ENCODE measurements around the gene ZNF132.

The ZNF132 gene

DNA sequence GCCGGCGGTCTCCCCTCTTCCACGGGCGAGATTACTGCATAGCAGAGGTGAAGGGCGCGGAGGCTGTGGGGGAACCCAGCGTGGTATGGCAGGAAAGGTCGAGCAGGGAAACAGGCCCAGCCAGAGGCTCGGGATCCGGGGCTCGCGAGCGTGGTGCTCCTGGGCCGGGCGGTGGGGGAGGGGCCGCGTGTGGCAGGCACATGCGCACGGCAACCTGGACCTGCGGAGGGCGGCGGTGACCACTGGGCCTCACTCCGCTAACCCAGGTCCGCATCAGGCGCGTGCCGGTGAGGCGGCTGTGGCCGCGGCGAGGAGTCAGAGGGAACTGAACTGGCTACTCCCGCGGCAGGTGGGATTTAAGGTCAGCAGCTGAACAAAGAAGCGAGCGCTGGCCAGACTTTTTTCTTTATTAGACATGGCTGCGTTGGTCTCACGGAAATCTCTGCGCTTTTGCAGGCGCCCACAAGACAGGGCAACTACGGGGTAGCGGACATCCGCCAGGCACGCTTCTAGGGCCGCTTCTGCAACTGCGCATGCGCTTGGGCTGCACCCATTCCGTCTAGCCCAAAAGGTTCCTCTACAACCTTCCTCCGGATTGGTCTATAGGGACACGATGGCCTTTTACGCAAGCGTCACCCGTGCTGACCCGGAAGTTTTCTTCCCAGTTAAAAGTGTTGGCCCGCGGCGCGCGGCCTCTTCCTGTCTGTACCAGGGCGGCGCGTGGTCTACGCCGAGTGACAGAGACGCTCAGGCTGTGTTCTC is 53.2 kb downstream of the ZNF132 start, which contains the start of gene RPS5:
RPS5 (plus strand) TSS at position 694 of the 762 bp plus-strand sequence. CDS start 869 bp downstream, outside the sequence.
- peak; percentile 98 for DNase-seq (ENCODE audit: low spot score)

- DNase-seq (ENCODE audit: low spot score), result no peak
Measured at GRCh38 chr19:58385891-58386575, 53.9 kb downstream of the ZNF132 start.

DNA sequence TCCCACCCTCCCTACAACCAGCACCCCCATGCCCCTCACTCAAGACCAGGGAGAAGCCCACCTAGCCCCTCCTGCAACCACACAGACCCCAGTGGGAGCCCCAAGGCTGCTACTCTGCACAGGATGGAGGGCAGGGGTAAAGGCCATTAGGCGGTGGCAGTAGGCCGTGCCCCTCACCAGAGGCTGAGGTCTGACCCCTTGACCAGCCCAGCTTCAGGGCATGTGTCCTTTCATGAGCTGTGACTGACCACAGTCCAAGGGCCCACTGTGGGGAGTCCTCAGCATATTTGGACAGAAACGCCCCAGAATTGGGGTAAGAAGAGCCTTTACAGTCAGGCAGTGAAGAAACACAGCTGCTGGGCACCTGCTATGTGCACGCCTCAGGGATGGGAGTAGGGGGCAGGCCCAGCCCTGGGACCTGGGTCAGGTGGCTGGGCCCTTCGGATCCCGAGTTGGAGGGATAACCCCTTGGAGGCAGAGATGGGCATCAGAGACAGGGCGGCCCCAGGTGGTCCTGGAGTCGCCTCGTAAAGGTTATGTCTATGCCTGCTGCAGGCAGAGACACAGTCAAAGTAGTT is 54.6 kb downstream of the ZNF132 start:
- no peak for DNase-seq (ENCODE audit: low spot score)

GRCh38 chr19:58382997-58383603 is 56.9 kb downstream of the ZNF132 start:
- no peak for DNase-seq (ENCODE audit: low spot score)
